PC-9 (cell line): ENCODE data around the gene DPP10. TPM values are rescaled to one million over a fixed set of nuclear protein-coding genes. Genes with fewer than 3 reads are reported as not detected.

Experiments
- BruUV-seq: library from RNA; stranded (reverse); fragments of 400-500 nt; replicated peaks from 2 replicates; lab custom pipeline; 2021; lab: Mats Ljungman, UMichigan
- CTCF ChIA-PET: fragments of 300-600 bp; sonication (Branson Sonifier 250); formaldehyde crosslinking; loops from one replicate; lab custom pipeline; 2022; ENCODE audit warnings: antibody characterized with exemption; lab: Charles Lee
- POLR2A ChIA-PET: fragments of 300-600 bp; sonication (Branson Sonifier 250); formaldehyde crosslinking; loops from one replicate; lab custom pipeline; 2022; ENCODE audit warnings: antibody characterized with exemption; ENCODE audit not compliant: unreplicated experiment; lab: Charles Lee
- DNase-seq, 2 experiments: peaks; one replicate each; pipeline versions ENCODE4 v3.0.0 to v3.0.0-alpha.2; 2015 to 2022; ENCODE audit warnings: mixed read lengths in 1 of 2
- H2AFZ ChIP-seq: fragments of 200-600 bp; sonication (generic); 2 replicates; pipeline ENCODE4 v1.8.1; 2017; ENCODE audit warnings: antibody characterized with exemption
- H3F3A ChIP-seq: fragments of 200-600 bp; sonication (generic); 2 replicates; pipeline ENCODE4 v1.8.1; 2017; ENCODE audit warnings: antibody characterized with exemption, mild to moderate bottlenecking, low read depth; ENCODE audit not compliant: insufficient read depth
- H3K27ac ChIP-seq: fragments of 200-600 bp; sonication (generic); 2 replicates; pipeline ENCODE4 v1.6.1; 2016; ENCODE audit warnings: mixed run types
- H3K27me3 ChIP-seq: fragments of 200-600 bp; sonication (generic); 2 replicates; pipeline ENCODE4 v1.6.1; 2016; ENCODE audit warnings: low read depth, mixed run types; ENCODE audit not compliant: insufficient read depth
- H3K36me3 ChIP-seq: fragments of 200-600 bp; sonication (generic); 2 replicates; pipeline ENCODE4 v1.6.1; 2016; ENCODE audit warnings: low read depth, mixed run types
- H3K4me1 ChIP-seq: fragments of 200-600 bp; sonication (generic); replicated peaks from 2 replicates; pipeline ENCODE4 v1.6.1; 2016; ENCODE audit warnings: mixed run types; ENCODE audit not compliant: insufficient read depth
- H3K4me2 ChIP-seq: fragments of 200-600 bp; sonication (generic); 2 replicates; pipeline ENCODE4 v1.6.1; 2017; ENCODE audit warnings: mixed run types
- H3K4me3 ChIP-seq: fragments of 200-600 bp; sonication (generic); 2 replicates; pipeline ENCODE4 v1.6.1; 2016; ENCODE audit warnings: mixed run types
- H3K79me2 ChIP-seq: fragments of 200-600 bp; sonication (generic); 2 replicates; pipeline ENCODE4 v1.6.1; 2017; ENCODE audit warnings: low read depth, mixed run types
- H3K9me2 ChIP-seq: fragments of 200-600 bp; sonication (generic); 2 replicates; pipeline ENCODE4 v1.8.1; 2017; ENCODE audit warnings: mild to moderate bottlenecking; ENCODE audit not compliant: insufficient read depth
- H3K9me3 ChIP-seq: fragments of 200-600 bp; sonication (generic); 2 replicates; pipeline ENCODE4 v1.8.1; 2016; ENCODE audit warnings: low read depth; ENCODE audit not compliant: insufficient read depth
- H4K20me1 ChIP-seq: fragments of 200-600 bp; sonication (generic); 2 replicates; pipeline ENCODE4 v1.8.1; 2017; ENCODE audit not compliant: insufficient read depth
- CTCF ChIP-seq: fragments of 200-600 bp; sonication (generic); conservative IDR thresholded peaks from 2 replicates; pipeline ENCODE4 v1.6.1; 2017; ENCODE audit warnings: mixed run types, antibody characterized with exemption, mild to moderate bottlenecking, moderate library complexity
- EZH2 ChIP-seq: fragments of 200-600 bp; sonication (generic); IDR thresholded peaks from 2 replicates; pipeline ENCODE4 v1.8.0; 2017; ENCODE audit warnings: antibody characterized with exemption, low read depth
- intact Hi-C: fragments of 100-400 bp; cut with micrococcal nuclease; formaldehyde crosslinking; loops from one replicate; pipeline ENCODE4 v1.10.0; 2022; ENCODE audit not compliant: unreplicated experiment
- total RNA-seq: library from RNA; stranded (reverse); gene quantifications from 2 replicates; pipeline ENCODE4 v1.2.3, GENCODE V29; 2021

Gene DPP10
- total RNA-seq, 1 experiment from 2014 or later = not detected

- Histone ChIP-seq H3K4me1 (no peaks in the 10 kb centered on the region), H3K4me3 (no peak overlapping the region), H4K20me1 (no peaks in the 10 kb centered on the region), H3K27me3 (no peaks in the 10 kb centered on the region), H3K27ac (no peak overlapping the region), H3K9me3 (no peaks in the 10 kb centered on the region), H2AFZ (no peak overlapping the region), H3K36me3 (no peaks in the 10 kb centered on the region), H3K79me2 (no peaks in the 10 kb centered on the region), H3K4me2 (no peak overlapping the region), H3K9me2 (no peaks in the 10 kb centered on the region), H3F3A (no peaks in the 10 kb centered on the region)
- intact Hi-C loops = no loop called here
- no peak for DNase-seq
- no TSS peak for BruUV-seq
- TF ChIP-seq EZH2 (no peak), CTCF (no peak)
- ChIA-PET POLR2A (no interaction called here), CTCF (no interaction called here)
Measured at GRCh38 chr2:115071534-115071933, 629.1 kb downstream of the DPP10 start.

- H3K4me3 ChIP-seq = no peak overlapping the region
- H3K27me3 ChIP-seq = no peaks in the 10 kb centered on the region
- no peak overlapping the region for H2AFZ ChIP-seq
- no peaks in the 10 kb centered on the region for H3K9me3 ChIP-seq
- H4K20me1 ChIP-seq = no peaks in the 10 kb centered on the region
- TF ChIP-seq CTCF (no peak), EZH2 (no peak)
- intact Hi-C loops = no loop called here
- no peak overlapping the region for H3K27ac ChIP-seq
- ChIA-PET CTCF (no interaction called here), POLR2A (no interaction called here)
- no peaks in the 10 kb centered on the region for H3K9me2 ChIP-seq
- H3K36me3 ChIP-seq = no peaks in the 10 kb centered on the region
- no peak overlapping the region for H3K4me2 ChIP-seq
- no peaks in the 10 kb centered on the region for H3K79me2 ChIP-seq
- no peak for DNase-seq
- BruUV-seq = no TSS peak
- no peaks in the 10 kb centered on the region for H3K4me1 ChIP-seq
- no peaks in the 10 kb centered on the region for H3F3A ChIP-seq
Measured at GRCh38 chr2:115075800-115076199, 633.4 kb downstream of the DPP10 start.

- H3K4me2 ChIP-seq = no peak overlapping the region
- H3K27ac ChIP-seq = no peak overlapping the region
- H3K4me3 ChIP-seq = no peak overlapping the region
- no peaks in the 10 kb centered on the region for H3K79me2 ChIP-seq
- no peaks in the 10 kb centered on the region for H3K36me3 ChIP-seq
- no peaks in the 10 kb centered on the region for H4K20me1 ChIP-seq
- CTCF ChIA-PET = no interaction called here
- H2AFZ ChIP-seq = no peak overlapping the region
- no peaks in the 10 kb centered on the region for H3K27me3 ChIP-seq
- intact Hi-C loops = no loop called here
- POLR2A ChIA-PET = no interaction called here
- BruUV-seq = no TSS peak
- no peak for DNase-seq
- no peaks in the 10 kb centered on the region for H3F3A ChIP-seq
- H3K9me2 ChIP-seq = no peaks in the 10 kb centered on the region
- no peaks in the 10 kb centered on the region for H3K9me3 ChIP-seq
- no peak for TF ChIP-seq EZH2
- no peak for TF ChIP-seq CTCF
- H3K4me1 ChIP-seq = no peaks in the 10 kb centered on the region
Measured at GRCh38 chr2:115077626-115078025, 635.2 kb downstream of the DPP10 start.
